PC-9 (cell line): ENCODE measurements around the gene CRACDL.

Source experiments
- EZH2 ChIP-seq: fragments of 200-600 bp; sonication (generic); IDR thresholded peaks from 2 replicates; pipeline ENCODE4 v1.8.0; 2017; ENCODE audit warnings: antibody characterized with exemption, low read depth
- TF ChIP-seq, protein P1 (sequence below): fragments of 200-600 bp; sonication (generic); conservative IDR thresholded peaks from 2 replicates; pipeline ENCODE4 v1.6.1; 2017; ENCODE audit warnings: mixed run types, antibody characterized with exemption, mild to moderate bottlenecking, moderate library complexity

DNA sequence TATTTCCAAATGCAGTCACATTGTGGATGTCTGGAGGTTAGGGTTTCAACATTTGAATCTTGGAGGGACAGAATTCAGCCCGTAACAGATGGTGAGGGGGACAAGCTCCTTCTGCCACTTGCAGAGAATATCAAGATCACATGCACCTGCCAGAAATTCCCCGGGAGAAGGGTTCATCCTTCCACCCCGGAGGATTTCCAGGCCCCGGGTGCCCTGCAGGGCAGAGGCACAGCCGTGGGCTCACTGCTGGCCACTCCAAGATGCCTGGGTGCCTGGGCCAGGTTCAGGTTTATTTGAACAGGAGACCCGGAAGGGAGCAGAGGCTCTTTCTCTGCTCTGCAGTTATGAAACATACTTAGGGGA, 166.9 kb downstream of the CRACDL start:
- TF ChIP-seq, protein P1, sequence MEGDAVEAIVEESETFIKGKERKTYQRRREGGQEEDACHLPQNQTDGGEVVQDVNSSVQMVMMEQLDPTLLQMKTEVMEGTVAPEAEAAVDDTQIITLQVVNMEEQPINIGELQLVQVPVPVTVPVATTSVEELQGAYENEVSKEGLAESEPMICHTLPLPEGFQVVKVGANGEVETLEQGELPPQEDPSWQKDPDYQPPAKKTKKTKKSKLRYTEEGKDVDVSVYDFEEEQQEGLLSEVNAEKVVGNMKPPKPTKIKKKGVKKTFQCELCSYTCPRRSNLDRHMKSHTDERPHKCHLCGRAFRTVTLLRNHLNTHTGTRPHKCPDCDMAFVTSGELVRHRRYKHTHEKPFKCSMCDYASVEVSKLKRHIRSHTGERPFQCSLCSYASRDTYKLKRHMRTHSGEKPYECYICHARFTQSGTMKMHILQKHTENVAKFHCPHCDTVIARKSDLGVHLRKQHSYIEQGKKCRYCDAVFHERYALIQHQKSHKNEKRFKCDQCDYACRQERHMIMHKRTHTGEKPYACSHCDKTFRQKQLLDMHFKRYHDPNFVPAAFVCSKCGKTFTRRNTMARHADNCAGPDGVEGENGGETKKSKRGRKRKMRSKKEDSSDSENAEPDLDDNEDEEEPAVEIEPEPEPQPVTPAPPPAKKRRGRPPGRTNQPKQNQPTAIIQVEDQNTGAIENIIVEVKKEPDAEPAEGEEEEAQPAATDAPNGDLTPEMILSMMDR: no peak
- TF ChIP-seq EZH2: no peak
